Liver (tissue), 9 donors: ENCODE data around the gene MKKS. TPM values are rescaled to one million over a fixed set of nuclear protein-coding genes. Genes with fewer than 3 reads are reported as not detected.

Source experiments
- DNase-seq: peaks from one replicate; pipeline ENCODE4 v3.0.0-alpha.2; 2017; ENCODE audit warnings: low spot score
- H3K27ac ChIP-seq, 2 donors: one replicate each; pipeline ENCODE4 v1.7.0; 2013; ENCODE audit warnings: inconsistent platforms in 2 of 2, low read length in 2 of 2, control low read depth in 1 of 2, low read depth in 1 of 2, mild to moderate bottlenecking in 1 of 2
- H3K27me3 ChIP-seq, 4 donors: one replicate each; pipeline versions ENCODE4 v1.6.1 to v1.7.0; 2013; ENCODE audit warnings: low read length in 3 of 4, inconsistent platforms in 1 of 4, mild to moderate bottlenecking in 1 of 4, moderate library complexity in 1 of 4; ENCODE audit not compliant: control insufficient read depth in 4 of 4, insufficient read depth in 4 of 4
- H3K36me3 ChIP-seq, 4 donors: one replicate each; pipeline versions ENCODE4 v1.6.1 to v1.7.0; 2013; ENCODE audit warnings: low read length in 3 of 4, mild to moderate bottlenecking in 3 of 4, low read depth in 1 of 4, moderate library complexity in 1 of 4; ENCODE audit not compliant: control insufficient read depth in 4 of 4, insufficient read depth in 3 of 4
- H3K4me1 ChIP-seq, 4 donors: one replicate each; pipeline versions ENCODE4 v1.6.1 to v1.7.0; 2013; ENCODE audit warnings: low read length in 3 of 4, mild to moderate bottlenecking in 3 of 4, moderate library complexity in 1 of 4; ENCODE audit not compliant: control insufficient read depth in 4 of 4, insufficient read depth in 4 of 4
- H3K4me3 ChIP-seq, 3 donors: one replicate each; pipeline versions ENCODE4 v1.6.1 to v1.7.0; 2013; ENCODE audit warnings: low read length in 3 of 3, control low read depth in 1 of 3, low read depth in 1 of 3, mild to moderate bottlenecking in 1 of 3
- H3K9ac ChIP-seq, 2 donors: one replicate each; pipeline ENCODE4 v1.7.0; 2013; ENCODE audit warnings: low read length in 2 of 2, mild to moderate bottlenecking in 2 of 2, moderate library complexity in 2 of 2, control low read depth in 1 of 2, low read depth in 1 of 2
- H3K9me3 ChIP-seq, 4 donors: one replicate each; pipeline versions ENCODE4 v1.6.1 to v1.7.0; 2013; ENCODE audit warnings: low read length in 3 of 4; ENCODE audit not compliant: control insufficient read depth in 4 of 4
- EGR1 ChIP-seq, 2 donors: IDR thresholded peaks; 2 replicates each; pipeline ENCODE4 v1.6.1; 2016 to 2018; ENCODE audit warnings: antibody characterized with exemption in 2 of 2, low read depth in 2 of 2
- FOXA1 ChIP-seq: IDR thresholded peaks from 2 replicates; pipeline ENCODE4 v1.6.1; 2016; ENCODE audit warnings: antibody characterized with exemption
- FOXA2 ChIP-seq: IDR thresholded peaks from 2 replicates; pipeline ENCODE4 v1.6.1; 2016; ENCODE audit warnings: antibody characterized with exemption
- GABPA ChIP-seq, 2 donors: IDR thresholded peaks in 1 of 2; conservative IDR thresholded peaks in 1 of 2; 2 replicates each; pipeline ENCODE4 v1.6.1; 2016; ENCODE audit warnings: antibody characterized with exemption in 2 of 2, mild to moderate bottlenecking in 1 of 2, moderate library complexity in 1 of 2
- HNF4A ChIP-seq, 2 donors: conservative IDR thresholded peaks; 2 replicates each; pipeline ENCODE4 v1.6.1; 2016; ENCODE audit warnings: antibody characterized with exemption in 2 of 2, mild to moderate bottlenecking in 2 of 2
- HNF4G ChIP-seq: IDR thresholded peaks from 2 replicates; pipeline ENCODE4 v1.6.1; 2016; ENCODE audit warnings: antibody characterized with exemption
- JUND ChIP-seq, 2 donors: IDR thresholded peaks; 2 replicates each; pipeline ENCODE4 v1.6.1; 2016; ENCODE audit warnings: antibody characterized with exemption in 2 of 2
- RAD21 ChIP-seq, 2 donors: IDR thresholded peaks; 2 replicates each; pipeline ENCODE4 v1.6.1; 2016; ENCODE audit warnings: antibody characterized with exemption in 2 of 2, mild to moderate bottlenecking in 2 of 2
- SP1 ChIP-seq: IDR thresholded peaks from 2 replicates; pipeline ENCODE4 v1.6.1; 2018; ENCODE audit warnings: antibody characterized with exemption, mild to moderate bottlenecking
- YY1 ChIP-seq: IDR thresholded peaks from 2 replicates; pipeline ENCODE4 v1.6.1; 2016; ENCODE audit warnings: antibody characterized with exemption, mild to moderate bottlenecking
- WGBS: extraction: QIAGEN DNeasy Blood & Tissue Kit; methylation state at CpG from one replicate; pipeline ENCODE4 v1.1.7; 2013; 5-methylcytosine and 5-hydroxymethylcytosine counted together
- polyA plus RNA-seq, 2 donors: library from polyadenylated mRNA; stranded (reverse) in 1 of 2; unstranded in 1 of 2; fragments of 200-250 nt in 1 of 2; fragments of >200 nt in 1 of 2; fragmentation: Nextera tagmentation in 1 of 2; extraction: Ambion mirVana in 1 of 2; gene quantifications; one replicate each; pipeline versions ENCODE4 v1.2.1 to v1.2.3, GENCODE V29; 2013 to 2015
- total RNA-seq, 2 donors: library from RNA; depleted of rRNA; stranded (reverse); fragments of >200 nt; gene quantifications; one replicate each; pipeline ENCODE4 v1.2.3, GENCODE V29; 2014
- TF ChIP-seq, protein P1 (sequence below): IDR thresholded peaks from 2 replicates; pipeline ENCODE4 v1.6.1; 2016; ENCODE audit warnings: antibody characterized with exemption
- TF ChIP-seq, protein P2 (sequence below): IDR thresholded peaks from 2 replicates; pipeline ENCODE4 v1.6.1; 2016; ENCODE audit warnings: antibody characterized with exemption
- TF ChIP-seq, protein P3 (sequence below): IDR thresholded peaks from 2 replicates; pipeline ENCODE4 v1.6.1; 2016; ENCODE audit warnings: antibody characterized with exemption
- donor health status: healthy.
- donor health status: healthy.
- donor health status: healthy.
- donor health status: healthy.
- donor health status: healthy.

The MKKS gene
- total and polyA plus RNA-seq, 4 donors = 8.3 to 19.1 (median 14.7) TPM

DNA sequence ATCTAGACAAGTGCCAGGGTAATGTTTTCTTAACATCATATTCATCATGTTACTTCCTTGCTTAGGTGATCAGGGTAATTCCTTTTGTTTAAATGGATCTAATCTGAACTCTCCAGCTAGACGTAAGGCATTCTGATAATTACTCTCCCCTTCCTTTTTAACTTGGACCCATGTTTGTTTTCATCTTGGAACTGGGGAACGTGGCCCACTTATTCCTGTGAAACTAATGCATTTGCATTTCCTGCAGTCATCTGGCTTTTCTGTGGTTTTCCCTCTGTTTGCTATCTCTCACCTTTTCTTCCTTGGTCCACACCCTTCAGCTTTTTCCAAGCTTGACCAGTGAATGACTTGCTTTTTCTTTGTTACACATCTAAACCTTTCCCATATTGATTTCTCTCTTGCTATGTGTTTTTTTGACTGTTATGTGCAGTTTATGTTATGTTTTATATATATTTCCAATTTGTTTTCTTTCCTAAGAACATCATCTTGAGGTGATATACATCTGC lies 34.4 kb upstream of the MKKS start:
- H3K9ac ChIP-seq = no peak overlapping the region
- H3K27ac ChIP-seq = no peak overlapping the region
- H3K4me1 ChIP-seq = peaks cover 0 to 5% (median 1%) of the 10 kb centered on the region in 4 donors
- 84% methylated on average over 2 of the region's 2 CpGs for WGBS
- H3K27me3 ChIP-seq = no peaks in the 10 kb centered on the region
- peaks cover 0 to 4% (median 2%) of the 10 kb centered on the region in 4 donors for H3K9me3 ChIP-seq
- no peak for TF ChIP-seq YY1
- no peak for TF ChIP-seq SP1
- TF ChIP-seq, protein P1, sequence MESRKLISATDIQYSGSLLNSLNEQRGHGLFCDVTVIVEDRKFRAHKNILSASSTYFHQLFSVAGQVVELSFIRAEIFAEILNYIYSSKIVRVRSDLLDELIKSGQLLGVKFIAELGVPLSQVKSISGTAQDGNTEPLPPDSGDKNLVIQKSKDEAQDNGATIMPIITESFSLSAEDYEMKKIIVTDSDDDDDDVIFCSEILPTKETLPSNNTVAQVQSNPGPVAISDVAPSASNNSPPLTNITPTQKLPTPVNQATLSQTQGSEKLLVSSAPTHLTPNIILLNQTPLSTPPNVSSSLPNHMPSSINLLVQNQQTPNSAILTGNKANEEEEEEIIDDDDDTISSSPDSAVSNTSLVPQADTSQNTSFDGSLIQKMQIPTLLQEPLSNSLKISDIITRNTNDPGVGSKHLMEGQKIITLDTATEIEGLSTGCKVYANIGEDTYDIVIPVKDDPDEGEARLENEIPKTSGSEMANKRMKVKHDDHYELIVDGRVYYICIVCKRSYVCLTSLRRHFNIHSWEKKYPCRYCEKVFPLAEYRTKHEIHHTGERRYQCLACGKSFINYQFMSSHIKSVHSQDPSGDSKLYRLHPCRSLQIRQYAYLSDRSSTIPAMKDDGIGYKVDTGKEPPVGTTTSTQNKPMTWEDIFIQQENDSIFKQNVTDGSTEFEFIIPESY = no peak
- TF ChIP-seq FOXA2 = no peak
- TF ChIP-seq HNF4A (conservative IDR thresholded peaks at IDR 0.05) = no peak
- H3K4me3 ChIP-seq = no peak overlapping the region
- no peak for DNase-seq
- peaks cover 0 to 1% (median 0%) of the 10 kb centered on the region in 4 donors for H3K36me3 ChIP-seq

DNA sequence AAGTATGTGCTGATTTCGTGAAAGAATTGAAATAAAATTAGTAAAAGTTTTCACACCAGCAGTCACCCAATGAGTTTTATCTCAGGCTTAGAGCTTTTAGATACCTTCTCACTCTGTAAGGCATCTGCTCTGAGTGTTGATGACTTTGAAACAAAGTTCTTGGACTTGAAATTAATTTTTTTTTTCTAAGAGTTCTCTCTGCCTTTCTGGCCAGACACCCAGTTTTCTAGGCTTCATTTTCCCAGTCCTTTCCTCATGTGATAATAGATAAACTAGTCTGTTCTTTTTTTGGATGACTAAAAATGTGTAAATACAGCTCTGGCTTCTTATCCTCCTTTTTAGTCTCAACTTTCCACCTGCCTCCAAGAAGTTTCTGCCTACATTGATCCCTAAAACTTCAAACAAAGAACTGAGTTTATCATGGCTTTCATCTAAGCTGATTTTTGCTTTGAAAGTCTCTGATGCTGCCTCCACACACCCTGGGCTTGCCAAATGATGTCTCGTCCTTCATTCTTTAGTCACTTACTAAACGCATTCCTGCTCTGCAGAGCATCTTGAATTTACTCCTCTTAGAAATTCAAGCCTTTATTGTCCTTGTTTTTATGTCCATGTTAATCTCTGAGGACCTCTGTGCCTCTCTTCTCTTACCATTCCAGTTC lies 33.8 kb upstream of the MKKS start:
- H3K27ac ChIP-seq = no peak overlapping the region
- H3K36me3 ChIP-seq = peaks cover 0 to 1% (median 0%) of the 10 kb centered on the region in 4 donors
- no peak overlapping the region for H3K9ac ChIP-seq
- DNase-seq = no peak
- TF ChIP-seq, protein P1 = no peak
- TF ChIP-seq YY1 (no peak), SP1 (no peak), FOXA2 (no peak), EGR1 (IDR thresholded peaks at IDR 0.05; ENCODE audit: low read depth in 2 of 2) (no peak), FOXA1 (no peak), HNF4A (conservative IDR thresholded peaks at IDR 0.05) (no peak), JUND (IDR thresholded peaks at IDR 0.05) (no peak), RAD21 (IDR thresholded peaks at IDR 0.05) (no peak), HNF4G (no peak), GABPA (IDR thresholded peaks at IDR 0.05 in 1 of 2, conservative IDR thresholded peaks at IDR 0.05 in 1 of 2) (no peak)
- TF ChIP-seq, protein P2, sequence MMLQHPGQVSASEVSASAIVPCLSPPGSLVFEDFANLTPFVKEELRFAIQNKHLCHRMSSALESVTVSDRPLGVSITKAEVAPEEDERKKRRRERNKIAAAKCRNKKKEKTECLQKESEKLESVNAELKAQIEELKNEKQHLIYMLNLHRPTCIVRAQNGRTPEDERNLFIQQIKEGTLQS = no peak
- TF ChIP-seq, protein P3, sequence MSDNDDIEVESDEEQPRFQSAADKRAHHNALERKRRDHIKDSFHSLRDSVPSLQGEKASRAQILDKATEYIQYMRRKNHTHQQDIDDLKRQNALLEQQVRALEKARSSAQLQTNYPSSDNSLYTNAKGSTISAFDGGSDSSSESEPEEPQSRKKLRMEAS = no peak
- H3K4me3 ChIP-seq = no peak overlapping the region
- WGBS = 57% methylated on average over 3 of the region's 3 CpGs
- H3K4me1 ChIP-seq = peaks cover 0 to 5% (median 1%) of the 10 kb centered on the region in 4 donors
- peaks cover 0 to 7% (median 3%) of the 10 kb centered on the region in 4 donors for H3K9me3 ChIP-seq
- no peaks in the 10 kb centered on the region for H3K27me3 ChIP-seq
